ENCODE data around the gene CYP4F11.
"Not testable (repeated sequence)": the region's sequence is repeated elsewhere in the genome, so short reads cannot be mapped to it uniquely, and the experiment has no call there.

The CYP4F11 gene, protein sequence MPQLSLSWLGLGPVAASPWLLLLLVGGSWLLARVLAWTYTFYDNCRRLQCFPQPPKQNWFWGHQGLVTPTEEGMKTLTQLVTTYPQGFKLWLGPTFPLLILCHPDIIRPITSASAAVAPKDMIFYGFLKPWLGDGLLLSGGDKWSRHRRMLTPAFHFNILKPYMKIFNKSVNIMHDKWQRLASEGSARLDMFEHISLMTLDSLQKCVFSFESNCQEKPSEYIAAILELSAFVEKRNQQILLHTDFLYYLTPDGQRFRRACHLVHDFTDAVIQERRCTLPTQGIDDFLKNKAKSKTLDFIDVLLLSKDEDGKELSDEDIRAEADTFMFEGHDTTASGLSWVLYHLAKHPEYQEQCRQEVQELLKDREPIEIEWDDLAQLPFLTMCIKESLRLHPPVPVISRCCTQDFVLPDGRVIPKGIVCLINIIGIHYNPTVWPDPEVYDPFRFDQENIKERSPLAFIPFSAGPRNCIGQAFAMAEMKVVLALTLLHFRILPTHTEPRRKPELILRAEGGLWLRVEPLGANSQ

GRCh38 chr19:15934332-15935078 is at the start of gene CYP4F11:
CYP4F11 (minus strand) TSS chr19:15934529; CDS start chr19:15934408, 121 bp downstream.
- no peak for DNase-seq (ENCODE audit: low read depth in 2 of 2)

- DNase-seq (ENCODE audit: low read depth in 2 of 2) = no peak
These were observed 45.0 kb upstream of the CYP4F11 start for GRCh38 chr19:15979293-15979692.

DNA sequence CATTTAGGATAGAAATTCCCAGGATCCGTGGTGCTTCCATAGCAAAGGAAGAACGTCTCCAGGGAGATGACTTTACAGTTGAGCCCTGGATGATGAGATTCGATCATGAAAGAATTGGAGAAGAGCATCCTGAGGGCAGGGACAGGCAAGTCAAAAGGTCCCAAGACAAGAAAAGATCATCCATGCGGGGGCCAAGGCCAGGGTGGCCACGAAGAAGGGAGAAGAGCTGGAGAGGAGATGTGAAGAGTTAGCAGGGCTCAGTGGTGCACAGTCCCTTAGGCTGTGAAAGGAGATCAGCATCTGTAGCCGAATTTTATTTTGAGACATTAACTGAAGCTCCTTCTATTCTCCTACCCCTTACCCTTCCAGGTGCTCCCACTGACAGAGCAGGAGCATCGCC is 43.4 kb upstream of the CYP4F11 start:
- DNase-seq (ENCODE audit: low read depth in 2 of 2) = no peak

DNA sequence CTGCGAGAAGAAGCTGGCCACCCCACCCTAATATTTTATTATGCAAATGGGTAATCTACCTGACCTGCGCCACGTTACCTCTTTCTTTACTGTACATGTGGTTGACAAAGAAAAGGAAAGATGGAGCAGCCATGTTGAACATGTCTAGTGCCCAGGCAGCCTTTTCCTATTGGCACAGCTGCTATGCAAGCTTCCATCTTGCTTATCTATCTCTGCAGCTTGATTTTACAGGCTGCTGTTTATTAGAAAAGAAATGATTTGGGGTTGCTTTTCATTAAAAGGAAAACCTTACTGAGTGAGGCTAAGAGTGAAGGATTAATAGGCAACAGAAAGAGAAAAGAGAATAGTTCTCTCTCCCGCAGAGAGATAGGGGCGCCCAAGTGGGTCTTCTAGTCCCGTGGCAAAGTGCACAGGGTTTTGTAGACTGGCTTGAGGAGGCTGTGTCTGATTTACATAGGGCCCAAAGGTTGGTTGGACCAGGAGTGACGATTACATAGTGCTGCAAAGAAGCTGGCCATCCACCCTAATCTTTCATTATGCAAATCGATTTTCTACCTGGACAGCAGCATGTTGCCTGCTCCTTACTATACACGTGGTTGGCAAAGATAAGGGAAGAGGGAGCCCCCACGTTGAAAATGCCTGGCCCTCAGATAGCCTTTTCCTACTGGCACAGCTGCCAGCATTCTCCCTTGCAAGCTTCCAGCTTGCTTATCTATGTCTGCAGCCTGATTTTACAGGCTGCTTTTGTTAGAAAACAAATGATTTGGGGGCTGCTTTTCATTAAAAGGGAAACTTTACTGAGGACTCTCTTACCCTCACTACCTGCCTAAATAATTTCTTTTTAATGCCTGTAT is 42.7 kb upstream of the CYP4F11 start:
- DNase-seq (ENCODE audit: low read depth in 2 of 2) = no peak

DNA sequence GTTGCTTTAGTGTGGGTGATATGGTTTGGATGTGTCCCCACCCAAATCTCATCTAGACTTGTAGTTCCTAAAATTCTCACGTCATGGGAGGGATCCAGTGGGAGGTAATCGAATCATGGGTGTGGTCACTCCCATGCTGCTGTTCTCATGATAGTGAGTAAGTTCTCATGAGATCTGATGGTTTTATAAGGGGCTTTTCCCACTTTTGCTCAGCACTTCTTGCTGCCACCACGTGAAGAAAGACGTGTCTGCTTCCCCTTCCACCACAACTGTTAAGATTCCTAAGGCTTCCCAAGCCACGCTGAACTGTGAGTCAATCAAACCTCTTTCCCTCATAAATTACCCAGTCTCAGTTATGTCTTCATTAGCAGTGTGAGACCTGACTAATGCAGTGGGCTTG is 40.5 kb upstream of the CYP4F11 start:
- DNase-seq (ENCODE audit: low read depth in 2 of 2) = no peak

- not testable (repeated sequence) for DNase-seq (ENCODE audit: low read depth in 2 of 2)
These were observed 37.7 kb upstream of the CYP4F11 start for GRCh38 chr19:15972043-15972442.

GRCh38 chr19:15971224-15971780 is 37.0 kb upstream of the CYP4F11 start:
- DNase-seq (ENCODE audit: low read depth in 2 of 2) = no peak

DNA sequence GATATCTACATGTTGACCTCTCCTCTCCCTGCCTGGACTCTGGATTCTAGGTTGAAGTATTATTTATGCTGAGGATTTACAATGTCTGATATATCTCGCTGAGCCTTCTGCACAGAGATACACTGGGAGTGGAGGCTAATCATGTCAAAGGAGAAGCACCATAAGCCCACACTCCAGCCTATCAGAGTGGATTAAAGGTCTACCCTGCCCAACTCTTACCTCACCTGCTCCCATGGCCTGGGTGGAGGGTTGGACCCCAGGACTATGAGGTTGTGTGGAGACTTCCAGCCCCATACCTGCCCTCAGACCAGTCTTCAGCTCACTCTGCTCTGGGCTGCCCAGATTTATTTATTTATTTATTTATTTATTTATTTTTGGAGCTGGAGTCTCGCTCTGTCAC is 29.9 kb upstream of the CYP4F11 start:
- no peak for DNase-seq (ENCODE audit: low read depth in 2 of 2)

DNA sequence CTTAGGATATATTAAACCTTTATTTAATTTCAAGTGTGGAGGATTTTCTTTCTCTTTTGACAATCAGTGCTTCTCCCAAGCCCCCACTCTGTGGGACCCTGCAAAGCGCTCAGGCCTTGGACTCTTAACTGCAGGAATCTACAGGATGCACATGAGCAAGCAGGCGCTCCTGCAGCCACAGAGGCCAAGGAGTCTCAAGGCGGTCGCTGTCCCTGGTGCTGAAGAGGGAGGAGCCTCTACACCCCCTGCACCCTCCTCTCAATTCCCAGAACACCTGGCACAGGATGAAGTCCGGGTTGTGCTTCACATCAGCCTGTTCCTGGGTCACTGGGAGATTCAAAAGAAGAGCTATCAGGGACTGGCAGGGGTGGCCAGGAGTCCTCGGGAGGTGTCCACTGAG is 28.0 kb upstream of the CYP4F11 start:
- no peak for DNase-seq (ENCODE audit: low read depth in 2 of 2)

- no peak for DNase-seq (ENCODE audit: low read depth in 2 of 2)
These were observed 20.5 kb upstream of the CYP4F11 start for GRCh38 chr19:15954820-15955219.

DNA sequence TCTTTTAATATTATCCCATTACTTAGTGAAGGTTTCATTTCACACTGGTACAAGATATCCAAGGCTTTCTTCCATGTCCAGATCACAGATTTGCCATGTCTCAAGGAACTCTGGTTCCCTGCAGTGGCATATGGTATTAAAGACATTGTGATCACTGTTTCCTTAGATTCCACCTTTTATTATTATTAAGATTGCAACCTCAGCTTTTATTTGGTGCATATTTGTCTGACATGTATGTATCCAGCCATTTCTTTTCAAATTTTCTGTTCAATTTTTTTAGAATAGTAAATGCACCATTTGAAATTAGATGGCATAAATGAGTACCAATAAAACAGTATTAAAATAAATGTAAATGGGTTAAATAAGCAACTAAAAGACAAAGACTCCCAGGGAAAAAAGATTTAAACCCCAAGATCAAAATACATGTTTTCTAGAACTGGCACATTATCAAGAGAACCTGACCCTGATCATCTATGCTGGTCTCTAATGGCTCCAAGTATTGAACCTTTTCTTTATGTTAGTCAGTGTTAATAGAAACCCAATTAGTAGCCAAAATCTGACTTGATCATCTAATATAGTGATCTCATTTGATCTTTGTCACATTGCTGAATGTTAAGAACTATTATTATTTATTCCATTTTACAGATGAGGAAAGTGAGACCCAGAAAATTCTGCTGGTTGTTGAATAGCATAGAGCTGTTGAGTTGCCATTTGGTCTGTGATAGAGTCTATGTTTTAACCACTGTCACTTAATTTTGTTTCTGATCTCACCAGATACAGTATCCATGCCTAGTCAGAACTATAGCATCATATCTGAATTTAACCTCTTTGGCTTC is 14.1 kb upstream of the CYP4F11 start, which contains the start of gene OR10H4:
TSS of gene OR10H4 (plus strand) at position 786 of the 836 bp plus-strand sequence. CDS start at position 786, 0 bp downstream.
- DNase-seq (ENCODE audit: low read depth in 2 of 2) = no peak

DNA sequence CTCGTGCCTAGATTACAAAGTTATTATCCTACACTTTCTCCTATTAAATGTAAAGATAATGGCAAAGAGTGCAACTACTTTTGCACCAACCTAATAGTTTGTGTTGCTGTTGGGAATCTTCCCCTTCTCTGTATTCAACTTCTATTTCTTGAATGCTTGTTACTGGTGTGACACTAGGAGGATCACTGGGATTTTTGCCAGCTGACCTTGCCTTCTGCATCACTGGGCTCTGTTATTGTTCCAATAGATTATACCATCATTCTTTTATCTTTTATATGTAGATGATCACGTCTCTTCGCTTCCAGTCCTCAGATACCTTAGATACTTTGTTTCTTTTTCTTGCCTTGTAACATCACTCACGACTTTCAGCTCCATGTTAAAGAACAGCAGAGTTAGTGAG is 11.0 kb upstream of the CYP4F11 start:
- no peak for DNase-seq (ENCODE audit: low read depth in 2 of 2)

DNA sequence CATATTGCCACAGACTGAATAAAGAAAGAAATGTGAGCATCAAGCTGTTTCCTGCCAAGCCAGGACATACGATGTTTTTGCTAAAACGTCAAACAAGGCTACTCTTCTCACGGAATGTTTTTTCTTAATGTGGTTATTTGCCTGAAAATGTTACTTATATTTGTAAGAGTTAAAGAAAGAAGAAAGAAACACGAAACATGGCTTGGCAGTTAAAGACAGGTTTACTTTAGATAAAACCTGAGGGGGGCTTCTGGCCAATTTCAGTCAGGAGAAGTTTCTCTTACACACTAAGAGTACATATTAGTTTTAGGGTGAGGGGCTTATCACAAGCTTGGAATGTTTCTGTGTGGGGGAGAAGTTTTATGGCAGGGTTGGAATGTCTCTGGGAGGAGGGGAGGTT is 10.1 kb upstream of the CYP4F11 start:
- no peak for DNase-seq (ENCODE audit: low read depth in 2 of 2)

DNA sequence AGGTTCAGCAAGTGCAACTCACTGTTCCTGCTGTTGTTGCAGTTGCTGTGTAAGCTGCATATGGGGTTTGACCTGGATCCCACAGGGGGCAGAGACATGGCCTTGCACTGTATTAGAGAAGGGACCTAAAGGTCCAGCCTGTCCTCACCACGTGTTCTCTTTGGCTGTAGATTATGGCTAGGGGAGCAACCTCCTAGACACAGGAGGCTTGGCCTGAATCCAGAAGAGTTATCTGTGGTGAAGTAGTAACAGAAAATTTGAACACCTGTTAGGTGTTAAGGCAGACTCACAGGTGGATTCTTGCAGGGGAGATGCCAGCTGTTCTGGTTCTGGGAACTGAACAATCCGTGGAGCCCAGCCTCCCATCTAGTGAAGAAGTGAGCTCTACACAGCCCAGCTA is 3.4 kb upstream of the CYP4F11 start:
- no peak for DNase-seq (ENCODE audit: low read depth in 2 of 2)

GRCh38 chr19:15936950-15937349 is 2.6 kb upstream of the CYP4F11 start:
- DNase-seq (ENCODE audit: low read depth in 2 of 2) = no peak

GRCh38 chr19:15936173-15936572 is 1.8 kb upstream of the CYP4F11 start:
- no peak for DNase-seq (ENCODE audit: low read depth in 2 of 2)

DNA sequence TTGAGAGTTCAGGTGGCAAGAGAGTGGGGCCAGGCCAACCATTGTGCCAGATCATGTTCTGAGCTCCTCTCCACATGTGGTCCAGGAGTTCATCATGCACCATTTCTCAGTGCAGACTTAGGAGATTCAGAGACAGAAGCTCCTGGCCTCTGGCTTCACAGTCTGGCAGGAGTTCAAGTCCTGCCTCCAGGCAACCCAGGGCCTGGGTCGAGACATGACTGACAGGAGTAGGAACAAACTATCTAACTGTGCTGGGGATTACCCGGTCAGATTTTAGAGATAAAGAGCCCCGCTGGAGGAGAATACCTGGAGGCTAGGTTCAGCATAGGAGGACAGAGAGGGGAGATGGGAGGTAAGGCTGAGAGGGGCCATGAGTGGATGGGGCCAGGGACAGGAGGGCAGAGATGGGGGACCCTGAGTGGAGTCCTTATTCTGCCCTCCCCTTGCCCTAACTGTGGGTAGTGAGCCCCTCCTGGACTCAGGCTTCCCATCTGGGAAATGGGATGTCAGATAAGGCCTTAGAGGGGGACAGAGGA is 906 bp upstream of the CYP4F11 start:
- DNase-seq (ENCODE audit: low read depth in 2 of 2) = no peak

- not testable (repeated sequence) for DNase-seq (ENCODE audit: low read depth in 2 of 2)
These were observed 483 bp downstream of the CYP4F11 start for GRCh38 chr19:15933761-15934331.

GRCh38 chr19:15928321-15928720 is 6.0 kb downstream of the CYP4F11 start:
- DNase-seq (ENCODE audit: low read depth in 2 of 2) = no peak

DNA sequence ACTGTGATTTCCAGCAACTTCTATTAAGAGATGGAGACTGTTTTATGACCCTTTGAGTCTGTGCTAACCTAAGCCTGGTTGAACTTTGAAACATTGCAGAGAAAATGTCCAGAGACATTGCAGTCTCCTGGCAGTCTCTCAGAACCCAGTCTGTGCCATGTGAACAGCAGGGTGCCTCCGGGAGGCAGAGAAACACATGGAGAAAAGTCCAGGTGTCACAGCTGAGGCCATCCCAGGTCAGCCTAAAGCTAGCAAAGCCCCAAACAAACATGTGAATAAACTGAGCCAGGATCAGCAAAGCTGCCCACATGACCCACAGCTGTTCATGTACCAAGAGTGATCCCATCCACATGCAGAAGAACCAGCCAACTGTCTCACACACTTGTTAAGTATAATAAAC is 7.8 kb downstream of the CYP4F11 start:
- DNase-seq (ENCODE audit: low read depth in 2 of 2) = no peak

All from stimulated activated CD8-positive, alpha-beta memory T cell treated with anti-CD3 and anti-CD28 coated beads, Interleukin-15, amount 100 ng/mL, for 4 hours (primary cell).